Measurements from ENCODE around the gene PAX7.
A peak's percentile ranks its signal among the peaks of the same experiment; 100 is the strongest.

PAX7 gene

GRCh38 chr1:18642278-18643095, 11.8 kb downstream of the PAX7 start:
- DNase-seq = no peak

GRCh38 chr1:18643154-18644012, 12.7 kb downstream of the PAX7 start:
- peak; percentile 37 for DNase-seq

DNA sequence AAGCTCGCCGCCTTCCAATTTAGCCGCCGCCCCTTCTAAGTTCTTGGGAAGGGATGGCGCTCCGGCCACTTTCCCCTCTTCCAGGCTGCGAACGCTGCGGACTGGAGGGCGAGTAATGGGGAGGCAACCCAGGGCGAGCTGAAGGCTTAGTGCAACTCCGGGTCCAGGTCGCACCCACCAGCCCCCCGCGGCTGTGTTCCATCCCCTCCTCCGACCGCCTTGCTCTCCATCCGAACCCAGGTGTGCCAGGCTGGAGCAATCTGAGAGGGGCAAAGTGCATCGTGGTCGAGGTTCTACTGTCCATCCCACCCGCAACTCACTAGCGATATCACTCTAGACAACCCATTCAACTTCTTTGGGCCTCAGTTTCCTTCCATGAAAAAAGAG, 13.4 kb downstream of the PAX7 start:
- no peak for DNase-seq

GRCh38 chr1:18644446-18644845, 13.8 kb downstream of the PAX7 start:
- DNase-seq = no peak

DNA sequence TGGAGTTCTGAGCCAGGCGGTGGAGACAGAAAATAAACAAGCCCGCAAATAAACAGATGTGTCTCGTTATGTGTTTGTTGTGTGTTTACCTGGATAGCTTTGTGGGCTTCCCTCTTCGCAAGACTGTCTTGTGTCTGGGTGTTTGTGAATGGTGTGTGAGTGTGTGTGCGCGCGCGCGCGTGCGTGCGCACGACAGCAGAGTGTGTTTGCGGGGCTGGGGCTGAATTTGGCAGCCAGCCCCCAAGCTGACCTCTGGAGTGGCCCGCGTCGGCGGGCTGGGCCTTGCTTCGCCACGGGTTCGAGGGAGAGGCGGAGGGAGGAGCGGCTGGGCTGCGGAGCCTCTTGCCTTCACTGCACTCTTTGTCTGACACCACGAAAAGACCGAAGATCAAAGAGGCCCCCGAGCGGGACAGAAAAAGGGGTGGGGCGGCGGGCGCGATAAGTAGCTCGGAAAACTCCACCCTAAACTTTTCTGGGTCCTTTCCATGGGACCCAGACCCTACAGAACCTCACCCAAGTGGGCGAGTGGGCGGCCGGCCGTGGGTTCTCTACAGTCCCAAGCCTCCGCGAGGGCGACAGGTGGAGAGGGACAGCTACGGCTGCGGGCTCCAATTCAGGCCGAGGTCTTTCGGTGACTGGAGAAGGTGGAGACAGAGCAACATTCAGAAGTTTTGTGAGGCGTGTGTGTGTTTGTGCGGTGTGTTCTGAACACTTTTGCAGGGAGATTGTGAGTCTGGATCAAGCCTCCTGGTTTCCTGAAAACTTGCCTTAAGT, 14.5 kb downstream of the PAX7 start:
- DNase-seq = no peak

DNA sequence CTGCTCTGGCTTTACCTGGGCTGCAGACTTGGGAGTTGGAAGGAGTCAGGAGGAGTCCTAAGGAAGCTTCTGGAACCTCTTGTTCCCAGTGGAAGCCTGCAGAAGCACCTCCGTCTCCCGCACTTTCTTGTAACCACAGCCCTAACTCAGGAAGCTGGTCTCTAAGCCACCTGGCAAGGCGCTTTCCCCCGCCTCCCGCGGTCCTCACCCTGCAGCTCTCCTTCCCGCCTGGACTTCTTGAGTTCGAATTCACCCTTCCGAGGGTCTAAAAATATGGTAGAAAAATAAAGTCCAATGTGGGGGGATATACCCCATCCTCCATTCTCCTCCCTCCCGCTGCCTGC, 15.1 kb downstream of the PAX7 start:
- no peak for DNase-seq

- DNase-seq = no peak
Observed at GRCh38 chr1:18646091-18646785, 15.6 kb downstream of the PAX7 start.

DNA sequence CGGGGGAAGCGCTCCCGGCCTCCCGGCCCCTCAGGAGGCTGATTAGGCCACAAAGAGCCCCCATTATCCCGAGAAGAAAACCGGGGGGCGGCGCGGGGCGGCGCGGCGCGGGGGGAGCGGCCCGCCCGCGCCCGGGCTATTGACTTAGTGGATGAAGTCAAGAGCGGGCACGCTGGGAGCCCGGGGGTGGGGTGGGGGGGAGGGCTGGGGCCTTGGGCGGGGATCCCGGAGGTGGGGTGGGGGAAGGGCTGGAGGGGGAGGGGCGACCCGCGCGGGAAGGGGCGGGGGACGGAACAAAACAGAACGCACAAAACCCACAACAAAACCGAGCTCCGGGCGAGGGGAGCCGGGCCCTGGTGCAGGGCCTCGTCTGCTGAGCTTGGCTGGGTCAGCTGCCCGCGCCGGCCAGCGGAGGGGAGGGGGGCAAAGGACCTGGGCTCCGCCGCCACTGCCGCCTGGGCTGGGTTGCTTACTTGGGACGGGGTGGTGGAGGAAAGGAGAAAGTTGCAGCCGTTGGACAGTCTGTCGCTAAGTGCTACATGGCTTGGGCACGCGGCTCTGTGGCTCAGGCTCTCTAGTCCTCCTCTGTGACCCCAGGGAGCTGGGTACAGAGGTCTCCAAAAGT, 16.3 kb downstream of the PAX7 start:
- no peak for DNase-seq

DNA sequence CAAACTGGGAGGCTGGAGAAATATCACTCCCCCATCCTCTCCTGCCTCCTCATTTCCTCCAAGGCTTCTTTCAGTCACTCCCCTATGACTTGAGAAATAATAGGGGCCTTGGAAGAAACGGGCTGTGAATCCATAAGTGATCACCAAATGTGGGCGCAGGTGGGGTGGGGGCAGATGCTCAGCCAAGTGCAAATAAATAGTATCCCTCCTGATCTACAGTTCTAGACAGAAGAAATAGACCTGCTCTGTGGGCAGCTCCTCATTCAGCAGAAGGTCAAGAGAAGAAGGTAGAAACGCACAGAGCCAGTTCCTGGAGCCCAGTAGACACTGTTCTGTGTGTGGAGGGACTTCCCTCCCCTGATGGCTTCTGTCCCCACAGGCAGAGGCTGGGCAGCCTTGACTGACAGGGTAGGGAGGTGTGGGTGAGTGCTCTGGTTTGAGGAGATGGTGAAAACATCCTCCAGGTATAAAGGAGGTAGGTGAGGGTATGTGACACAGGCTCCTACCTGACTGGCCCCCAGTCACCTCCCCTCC, 17.1 kb downstream of the PAX7 start:
- no peak for DNase-seq

DNA sequence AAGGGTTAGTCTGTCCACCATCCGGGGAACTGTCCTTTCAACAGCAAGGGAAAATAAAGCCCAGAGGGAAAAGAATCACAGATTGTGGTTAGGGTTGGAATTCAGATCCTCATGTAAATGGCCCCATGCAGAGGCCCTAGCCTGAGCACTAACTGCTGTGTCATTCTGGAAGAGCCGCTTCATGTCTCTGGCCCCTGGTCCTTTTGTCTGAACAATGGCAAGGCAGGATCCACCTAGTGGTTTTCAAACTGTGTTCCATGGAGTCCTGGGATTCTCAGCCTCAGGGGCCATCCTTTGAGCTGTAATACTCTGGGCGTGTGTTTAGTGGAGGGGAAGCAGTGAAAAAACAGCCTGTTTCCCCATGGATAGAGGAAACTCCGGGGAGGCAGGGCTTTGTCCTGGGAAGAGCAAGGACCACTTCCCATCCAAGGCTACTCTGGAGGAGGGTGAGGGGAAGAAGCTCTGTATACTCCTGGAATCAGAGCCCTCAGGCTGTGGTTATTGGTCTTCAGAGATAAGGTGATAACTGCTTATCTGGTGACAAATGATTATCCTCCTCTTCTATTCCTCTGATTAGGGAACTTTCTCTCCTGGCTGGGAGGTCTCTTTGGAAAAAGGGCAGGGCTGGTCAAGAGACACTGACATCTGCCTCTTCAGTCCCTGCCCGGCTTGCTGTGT, 19.2 kb downstream of the PAX7 start:
- DNase-seq = no peak

GRCh38 chr1:18651713-18652112, 21.1 kb downstream of the PAX7 start:
- DNase-seq = no peak

GRCh38 chr1:18652791-18653190, 22.1 kb downstream of the PAX7 start:
- no peak for DNase-seq

DNA sequence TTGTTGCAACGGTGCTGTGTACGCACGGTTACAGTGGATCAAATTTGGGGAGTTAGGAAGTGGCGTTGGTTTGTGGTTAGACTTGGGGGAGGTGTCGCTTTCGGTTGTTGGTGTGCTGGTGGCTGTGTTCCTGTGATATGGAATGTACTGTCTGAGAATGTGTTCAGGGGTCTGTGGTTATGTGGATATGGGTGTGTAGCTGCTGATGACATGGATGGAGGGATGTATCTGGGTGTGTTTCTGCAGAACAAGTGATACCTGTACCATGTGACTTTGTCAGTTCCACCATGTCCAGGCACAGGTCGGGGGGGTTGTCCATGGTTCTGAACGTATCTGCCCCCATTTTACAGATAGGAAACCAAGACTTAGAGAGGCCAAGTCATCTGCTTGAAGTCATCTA, 22.7 kb downstream of the PAX7 start:
- DNase-seq = no peak

DNA sequence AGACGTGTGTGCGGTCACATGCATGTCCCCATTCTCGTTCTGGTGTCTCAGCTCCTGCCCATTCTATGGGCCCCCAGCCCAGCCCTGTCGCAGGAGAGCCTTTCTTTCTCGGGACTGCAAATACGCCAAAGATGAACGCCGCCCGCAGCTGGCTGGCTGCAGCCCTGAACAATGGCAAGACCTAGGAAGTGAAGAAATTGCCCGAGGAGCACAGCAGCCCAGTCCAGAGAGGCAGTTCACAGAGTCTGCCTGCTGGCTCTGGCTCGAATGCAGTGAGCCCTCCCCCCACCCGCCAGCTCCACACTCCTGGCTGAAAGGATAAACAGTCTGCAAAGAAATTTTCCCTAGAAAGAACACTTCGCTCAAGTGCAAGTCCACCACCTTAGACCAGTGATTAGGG, 23.3 kb downstream of the PAX7 start:
- no peak for DNase-seq

DNA sequence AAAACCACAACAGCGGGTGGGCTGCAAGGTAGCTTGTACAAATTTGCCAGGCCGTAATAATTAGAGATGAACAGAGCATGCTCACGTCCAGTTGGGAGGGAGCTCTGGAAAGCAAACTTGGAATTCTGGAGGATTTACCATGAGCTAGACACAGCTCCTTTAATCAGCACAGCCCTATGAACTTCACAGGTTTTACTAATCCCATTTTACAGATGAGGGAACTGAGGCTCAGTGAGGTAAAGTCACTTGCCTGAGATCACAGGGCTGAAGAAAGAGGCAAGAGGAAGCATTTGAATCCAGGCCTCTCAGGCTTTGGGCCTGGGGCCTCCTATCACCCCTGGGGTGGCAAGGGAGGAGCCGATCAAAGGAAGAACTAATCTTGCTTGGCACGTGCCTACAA, 24.0 kb downstream of the PAX7 start:
- DNase-seq = no peak

GRCh38 chr1:18657506-18658201, 27.0 kb downstream of the PAX7 start:
- DNase-seq = no peak

DNA sequence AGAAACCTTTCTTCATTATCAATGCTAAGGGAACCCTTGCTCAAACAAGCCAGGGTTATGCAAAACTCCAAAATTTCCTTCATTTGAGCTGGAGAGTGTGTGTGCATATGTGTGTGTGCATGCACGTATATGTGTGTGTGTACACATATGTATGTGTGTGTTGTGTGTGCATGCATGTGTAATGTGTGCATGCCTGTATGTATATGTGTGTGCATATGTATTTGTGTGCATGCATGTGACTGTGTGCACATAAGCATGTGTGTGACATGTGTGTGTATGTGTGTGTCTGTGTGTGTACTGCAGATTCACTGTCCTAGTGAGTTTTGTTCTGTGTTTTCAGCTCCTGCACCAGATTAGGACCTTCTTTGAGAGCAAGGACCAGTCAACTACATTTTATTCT, 28.2 kb downstream of the PAX7 start:
- DNase-seq = no peak

GRCh38 chr1:18661404-18662285, 31.0 kb downstream of the PAX7 start:
- no peak for DNase-seq

GRCh38 chr1:18662286-18662639, 31.6 kb downstream of the PAX7 start:
- DNase-seq = no peak

GRCh38 chr1:18666317-18666920, 35.8 kb downstream of the PAX7 start:
- DNase-seq = no peak
